Lung (tissue), 16 donors: ENCODE data around the gene LAMC3. TPM values are rescaled to one million over a fixed set of nuclear protein-coding genes. Genes with fewer than 3 reads are reported as not detected.

ENCODE experiments used
- ATAC-seq: fragments of 200-7000 bp; cut with Tn5 transposase; one replicate; pipeline ENCODE4 v1.9.1; 2020; ENCODE audit warnings: moderate number of reproducible peaks; ENCODE audit not compliant: insufficient read depth, low FRiP score
- DNase-seq, 3 donors: peaks; one replicate each; pipeline ENCODE4 v3.0.0-alpha.2; 2013 to 2017
- H3K27ac ChIP-seq, 2 donors: one replicate each; pipeline ENCODE4 v1.5.1; 2013; ENCODE audit warnings: mild to moderate bottlenecking in 2 of 2, moderate library complexity in 2 of 2, control low read depth in 1 of 2, inconsistent platforms in 1 of 2, low read depth in 1 of 2, low read length in 1 of 2
- H3K27me3 ChIP-seq, 3 donors: one replicate each; pipeline ENCODE4 v1.5.1; 2013; ENCODE audit warnings: low read length in 2 of 3; ENCODE audit not compliant: control insufficient read depth in 3 of 3, insufficient read depth in 3 of 3
- H3K36me3 ChIP-seq, 4 donors: one replicate each; pipeline ENCODE4 v1.5.1; 2013; ENCODE audit warnings: low read length in 4 of 4, mild to moderate bottlenecking in 1 of 4, moderate library complexity in 1 of 4; ENCODE audit not compliant: control insufficient read depth in 4 of 4, insufficient read depth in 4 of 4
- H3K4me1 ChIP-seq, 5 donors: one replicate each; pipeline ENCODE4 v1.5.1; 2013; ENCODE audit warnings: low read length in 5 of 5, mild to moderate bottlenecking in 2 of 5, moderate library complexity in 1 of 5; ENCODE audit not compliant: control insufficient read depth in 5 of 5, insufficient read depth in 5 of 5
- H3K4me3 ChIP-seq: one replicate; pipeline ENCODE4 v1.5.1; 2013; ENCODE audit warnings: mild to moderate bottlenecking, control low read depth, moderate library complexity
- H3K9ac ChIP-seq, 2 donors: one replicate each; pipeline ENCODE4 v1.5.1; 2013; ENCODE audit warnings: low read length in 2 of 2, control low read depth in 1 of 2; ENCODE audit not compliant: insufficient read depth in 1 of 2
- H3K9me3 ChIP-seq, 4 donors: one replicate each; pipeline ENCODE4 v1.5.1; 2013; ENCODE audit warnings: low read length in 3 of 4, mild to moderate bottlenecking in 1 of 4, moderate library complexity in 1 of 4; ENCODE audit not compliant: control insufficient read depth in 4 of 4, insufficient read depth in 3 of 4
- WGBS, 2 donors: extraction: QIAGEN DNeasy Blood & Tissue Kit; methylation state at CpG; one replicate each; pipeline ENCODE4 v1.1.7; 2013; 5-methylcytosine and 5-hydroxymethylcytosine counted together
- long read RNA-seq, 5 donors: transcript quantifications; one replicate each; lab custom pipeline, GENCODE V29; 2026
- polyA plus RNA-seq, 2 donors: library from polyadenylated mRNA; stranded (reverse); fragments of 200-250 nt; gene quantifications; one replicate each; pipeline ENCODE4 v1.2.1, GENCODE V29; 2013
- total RNA-seq, 2 donors: library from RNA; depleted of rRNA in 1 of 2; stranded (reverse); fragments of >200 nt in 1 of 2; gene quantifications; one replicate each; pipeline ENCODE4 v1.2.1, GENCODE V29; 2014 to 2021
- TF ChIP-seq, protein P1 (sequence below): IDR thresholded peaks from 2 replicates; pipeline ENCODE4 v1.5.1; 2012; ENCODE audit warnings: mild to moderate bottlenecking; ENCODE audit errors: control extremely low read depth, extremely low read depth
- donor health status: control.
- donor health status: control.
- donor health status: Bipolar disorder and iron deficiency.
- donor health status: healthy.
- donor health status: DM: yes; HTN: yes; CAD: no.

The LAMC3 gene
- total RNA-seq (10 to 100 TPM; 10.5 to 24.3 TPM), polyA plus RNA-seq (10 to 100 TPM; 12.1 to 16.1 TPM)
- long read RNA-seq, donor 1, result 0 reads
- long read RNA-seq, donor 2, result 0 reads
- long read RNA-seq, donor 3, result 0 reads
- long read RNA-seq, donor 4, result 0 reads
- long read RNA-seq, donor 5, partial matches to known transcripts, result 5 of 5 reads
- long read RNA-seq, donor 5, other reads (novel, unspliced or antisense), result 0 of 5 reads

DNA sequence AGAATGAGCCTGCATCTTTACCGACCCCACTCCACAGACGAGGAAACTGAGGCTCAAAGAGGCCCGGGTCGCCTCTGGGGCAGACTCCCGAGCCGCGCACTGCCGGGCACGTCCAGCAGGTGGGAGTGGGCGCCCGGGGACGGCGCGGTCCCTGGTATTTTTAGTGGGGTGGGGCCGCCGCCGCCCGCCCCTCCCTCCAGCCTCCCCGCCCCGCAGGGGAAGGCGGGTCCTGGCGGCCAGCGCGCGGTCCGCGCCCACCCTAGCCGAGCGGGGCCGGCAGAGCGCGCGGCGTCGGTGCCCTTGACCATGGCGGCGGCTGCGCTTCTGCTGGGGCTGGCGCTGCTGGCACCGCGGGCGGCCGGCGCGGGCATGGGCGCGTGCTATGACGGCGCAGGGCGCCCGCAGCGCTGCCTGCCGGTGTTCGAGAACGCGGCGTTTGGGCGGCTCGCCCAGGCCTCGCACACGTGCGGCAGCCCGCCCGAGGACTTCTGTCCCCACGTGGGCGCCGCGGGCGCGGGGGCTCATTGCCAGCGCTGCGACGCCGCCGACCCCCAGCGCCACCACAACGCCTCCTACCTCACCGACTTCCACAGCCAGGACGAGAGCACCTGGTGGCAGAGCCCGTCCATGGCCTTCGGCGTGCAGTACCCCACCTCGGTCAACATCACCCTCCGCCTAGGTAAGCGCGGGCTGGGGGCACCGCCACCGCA is at the start of gene LAMC3:
Gene LAMC3 (plus strand): TSS at position 266 of the 710 bp plus-strand sequence. CDS start 41 bp downstream, at position 307.
- peaks cover 0 to 19% (median 5%) of the 10 kb centered on the region in 5 donors for H3K4me1 ChIP-seq
- ATAC-seq (no peak), DNase-seq (peak; percentile 27 to 52 (median 41))
- 8 to 10% methylated on average over 54 to 88 of the region's 88 CpGs for WGBS, 2 donors
- H3K9me3 ChIP-seq, result peaks cover 0 to 2% (median 0%) of the 10 kb centered on the region in 4 donors
- peak within 1 kb of the TSS in 1 of 2 donors; percentile 28 for H3K27ac ChIP-seq
- TF ChIP-seq, protein P1, sequence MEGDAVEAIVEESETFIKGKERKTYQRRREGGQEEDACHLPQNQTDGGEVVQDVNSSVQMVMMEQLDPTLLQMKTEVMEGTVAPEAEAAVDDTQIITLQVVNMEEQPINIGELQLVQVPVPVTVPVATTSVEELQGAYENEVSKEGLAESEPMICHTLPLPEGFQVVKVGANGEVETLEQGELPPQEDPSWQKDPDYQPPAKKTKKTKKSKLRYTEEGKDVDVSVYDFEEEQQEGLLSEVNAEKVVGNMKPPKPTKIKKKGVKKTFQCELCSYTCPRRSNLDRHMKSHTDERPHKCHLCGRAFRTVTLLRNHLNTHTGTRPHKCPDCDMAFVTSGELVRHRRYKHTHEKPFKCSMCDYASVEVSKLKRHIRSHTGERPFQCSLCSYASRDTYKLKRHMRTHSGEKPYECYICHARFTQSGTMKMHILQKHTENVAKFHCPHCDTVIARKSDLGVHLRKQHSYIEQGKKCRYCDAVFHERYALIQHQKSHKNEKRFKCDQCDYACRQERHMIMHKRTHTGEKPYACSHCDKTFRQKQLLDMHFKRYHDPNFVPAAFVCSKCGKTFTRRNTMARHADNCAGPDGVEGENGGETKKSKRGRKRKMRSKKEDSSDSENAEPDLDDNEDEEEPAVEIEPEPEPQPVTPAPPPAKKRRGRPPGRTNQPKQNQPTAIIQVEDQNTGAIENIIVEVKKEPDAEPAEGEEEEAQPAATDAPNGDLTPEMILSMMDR, result no peak
- H3K36me3 ChIP-seq, result no peaks in the 10 kb centered on the region
- no peak within 1 kb of the TSS for H3K4me3 ChIP-seq
- no peak within 1 kb of the TSS for H3K9ac ChIP-seq
- peaks cover 0 to 25% (median 2%) of the 10 kb centered on the region in 3 donors for H3K27me3 ChIP-seq

DNA sequence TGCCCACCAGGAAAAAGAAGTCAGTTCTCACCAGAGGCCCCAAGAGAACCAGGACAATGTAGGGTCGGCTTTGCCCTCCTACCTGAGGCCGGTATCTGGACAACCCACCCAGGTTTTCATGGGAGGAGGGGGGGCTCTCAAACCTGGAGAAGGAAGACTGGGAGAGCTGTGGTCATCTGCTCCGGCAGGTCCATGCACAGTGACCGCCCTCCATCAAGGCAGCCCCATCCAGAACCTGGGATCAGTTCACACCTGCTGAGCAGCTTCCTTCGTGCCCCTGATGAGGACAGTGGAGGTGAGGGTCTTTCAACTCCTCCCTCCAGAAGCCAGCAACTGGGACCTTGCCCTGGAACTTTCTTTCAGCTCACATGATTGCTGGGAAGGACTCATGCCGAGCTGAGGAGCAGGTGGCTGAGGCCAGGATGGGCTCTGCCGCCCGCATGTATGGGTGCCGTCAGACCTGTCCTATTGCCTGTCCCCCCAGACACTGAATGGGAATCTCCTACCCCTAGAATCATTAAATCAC is 49.1 kb upstream of the LAMC3 start:
- Histone ChIP-seq H3K9ac (no peak overlapping the region), H3K4me1 (no peaks in the 10 kb centered on the region), H3K4me3 (no peak overlapping the region), H3K27ac (no peak overlapping the region), H3K36me3 (no peaks in the 10 kb centered on the region), H3K27me3 (no peaks in the 10 kb centered on the region), H3K9me3 (peaks cover 0 to 3% (median 0%) of the 10 kb centered on the region in 4 donors)
- WGBS, 2 donors, result 89 to 94% methylated on average over 9 of the region's 9 CpGs
- no peak for ATAC-seq
- DNase-seq, result no peak
- TF ChIP-seq, protein P1, result no peak

DNA sequence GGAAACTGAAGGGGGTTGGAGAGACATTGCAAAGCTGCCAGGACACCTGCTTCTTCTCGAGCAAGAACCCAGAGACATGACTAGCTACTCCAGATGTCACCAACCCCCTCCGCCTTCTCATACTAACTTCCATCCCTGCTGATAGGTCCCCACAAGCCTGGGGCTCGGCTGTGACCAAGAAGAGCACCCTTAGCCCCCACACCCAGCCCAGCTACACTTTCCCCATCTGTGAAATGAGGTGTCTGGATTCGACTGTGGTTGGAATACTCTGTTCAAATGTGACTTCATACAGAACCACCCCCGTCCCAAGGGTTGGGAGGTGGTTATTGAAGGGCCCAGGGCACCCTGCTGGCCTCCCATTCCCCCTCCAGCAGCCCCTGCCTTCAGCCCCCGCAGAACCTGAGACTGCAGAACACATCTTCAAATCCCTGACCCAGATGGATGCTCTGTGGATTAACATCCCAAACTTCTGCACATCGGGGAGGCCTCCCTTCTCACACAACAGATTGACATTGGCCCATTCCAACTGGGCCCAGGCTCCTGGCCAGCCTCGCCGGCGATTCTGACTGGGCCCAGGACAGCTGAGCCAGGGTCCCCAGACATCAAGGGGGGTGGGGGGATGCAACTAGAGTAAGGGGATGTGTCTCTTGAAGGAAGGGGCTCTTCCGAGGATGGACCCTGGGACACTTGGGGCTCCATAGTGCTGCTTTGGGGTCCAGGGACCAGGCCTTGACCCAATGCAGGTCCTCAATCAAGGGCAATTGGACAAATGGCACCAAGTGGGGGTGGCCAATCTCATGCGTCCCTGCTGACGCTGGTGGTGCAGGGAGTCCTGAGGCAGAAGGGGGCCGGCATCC is 48.2 kb upstream of the LAMC3 start:
- Histone ChIP-seq H3K27ac (no peak overlapping the region), H3K4me1 (no peaks in the 10 kb centered on the region), H3K9me3 (no peaks in the 10 kb centered on the region), H3K36me3 (no peaks in the 10 kb centered on the region), H3K4me3 (no peak overlapping the region), H3K27me3 (no peaks in the 10 kb centered on the region), H3K9ac (no peak overlapping the region)
- ATAC-seq (no peak), DNase-seq (no peak)
- WGBS, 2 donors, result 85 to 90% methylated on average over 14 of the region's 14 CpGs
- TF ChIP-seq, protein P1, result no peak
